Peyer's patch (tissue), 4 donors: ENCODE results near the gene NOP53. TPM values are rescaled to one million over a fixed set of nuclear protein-coding genes. Genes with fewer than 3 reads are reported as not detected.

ENCODE experiments used
- DNase-seq, 3 donors: peaks; one replicate each; pipeline ENCODE4 v3.0.0-alpha.2; 2017 to 2019
- H3K27ac ChIP-seq, 4 donors: fragments of 200-600 bp; sonication (generic); one replicate each; pipeline ENCODE4 v1.5.1; 2016 to 2019
- H3K27me3 ChIP-seq, 2 donors: fragments of 200-600 bp; sonication (generic); one replicate each; pipeline ENCODE4 v1.5.1; 2019
- H3K36me3 ChIP-seq, 3 donors: fragments of 200-600 bp; sonication (generic); one replicate each; pipeline ENCODE4 v1.5.1; 2016 to 2019
- H3K4me1 ChIP-seq, 4 donors: fragments of 200-600 bp; sonication (generic); one replicate each; pipeline ENCODE4 v1.5.1; 2016 to 2019
- H3K4me3 ChIP-seq, 4 donors: fragments of 200-600 bp; sonication (generic); 1 replicate in 3 of 4; 2 replicates in 1 of 4; pipeline ENCODE4 v1.5.1; 2016 to 2019; ENCODE audit warnings: mild to moderate bottlenecking in 1 of 4
- H3K9me3 ChIP-seq, 4 donors: fragments of 200-600 bp; sonication (generic); one replicate each; pipeline ENCODE4 v1.5.1; 2016 to 2019; ENCODE audit warnings: mild to moderate bottlenecking in 1 of 4
- CTCF ChIP-seq, 6 experiments: fragments of 450-650 bp in 4 of 6; fragments of 200-600 bp in 2 of 6; sonication (generic) in 1 of 6; IDR thresholded peaks; one replicate each; pipeline ENCODE4 v1.5.1; 2017 to 2019; ENCODE audit warnings: antibody characterized with exemption in 6 of 6, mild to moderate bottlenecking in 3 of 6, moderate library complexity in 1 of 6
- POLR2A ChIP-seq, 2 donors: fragments of 450-650 bp; IDR thresholded peaks; one replicate each; pipeline ENCODE4 v1.5.1; 2017; ENCODE audit warnings: antibody characterized with exemption in 2 of 2, mild to moderate bottlenecking in 2 of 2, moderate library complexity in 2 of 2
- total RNA-seq, 4 donors: library from RNA; depleted of rRNA; stranded (reverse); fragments of >200 nt; gene quantifications; one replicate each; pipeline ENCODE4 v1.1.0, GENCODE V29; 2016

Gene NOP53
- 100 to 1,000 TPM in 3 of 4 donors, 10 to 100 TPM in 1; 86.2 to 179 (median 159) TPM for total RNA-seq

GRCh38 chr19:47745010-47745901, at the start of gene NOP53:
Gene NOP53 (plus strand): TSS chr19:47745546. CDS start chr19:47745560, 14 bp downstream.
- DNase-seq: peak; percentile 95 to 98 (median 98)
- TF ChIP-seq CTCF (IDR thresholded peaks at IDR 0.05): peak in 4 of 6 experiments; percentile 18 to 31 (median 25)
- TF ChIP-seq POLR2A (IDR thresholded peaks at IDR 0.05): peak; percentile 64 to 76
- H3K27me3 ChIP-seq: no peaks in the 10 kb centered on the region
- peaks cover 0 to 43% (median 20%) of the 10 kb centered on the region in 4 donors for H3K4me1 ChIP-seq
- H3K4me3 ChIP-seq: peak within 1 kb of the TSS; percentile 69 to 97 (median 82)
- H3K9me3 ChIP-seq: no peaks in the 10 kb centered on the region
- peak within 1 kb of the TSS; percentile 88 to 98 (median 93) for H3K27ac ChIP-seq
- H3K36me3 ChIP-seq: peaks cover 0 to 42% (median 2%) of the 10 kb centered on the region in 3 donors

- no peak for DNase-seq
- Histone ChIP-seq H3K27me3 (no peaks in the 10 kb centered on the region), H3K4me1 (no peaks in the 10 kb centered on the region), H3K27ac (no peak overlapping the region), H3K4me3 (no peak overlapping the region), H3K36me3 (peaks cover 0 to 43% (median 0%) of the 10 kb centered on the region in 3 donors), H3K9me3 (no peaks in the 10 kb centered on the region)
- no peak for TF ChIP-seq CTCF (IDR thresholded peaks at IDR 0.05)
- no peak for TF ChIP-seq POLR2A (IDR thresholded peaks at IDR 0.05)
These were observed 48.7 kb upstream of the NOP53 start for GRCh38 chr19:47696635-47697034.

GRCh38 chr19:47697863-47698609, 47.3 kb upstream of the NOP53 start:
- Histone ChIP-seq H3K4me3 (no peak overlapping the region), H3K36me3 (peaks cover 0 to 48% (median 0%) of the 10 kb centered on the region in 3 donors), H3K27me3 (no peaks in the 10 kb centered on the region), H3K4me1 (no peaks in the 10 kb centered on the region), H3K27ac (peak overlapping the region in 2 of 4 donors; percentile 9 to 55), H3K9me3 (no peaks in the 10 kb centered on the region)
- TF ChIP-seq CTCF (IDR thresholded peaks at IDR 0.05): peak; percentile 73 to 99 (median 96)
- TF ChIP-seq POLR2A (IDR thresholded peaks at IDR 0.05): no peak
- DNase-seq: peak; percentile 39 to 85 (median 81)

GRCh38 chr19:47698631-47699359, 46.6 kb upstream of the NOP53 start:
- Histone ChIP-seq H3K4me1 (no peaks in the 10 kb centered on the region), H3K9me3 (no peaks in the 10 kb centered on the region), H3K36me3 (peaks cover 0 to 48% (median 0%) of the 10 kb centered on the region in 3 donors), H3K4me3 (no peak overlapping the region), H3K27ac (no peak overlapping the region), H3K27me3 (no peaks in the 10 kb centered on the region)
- TF ChIP-seq POLR2A (IDR thresholded peaks at IDR 0.05): no peak
- TF ChIP-seq CTCF (IDR thresholded peaks at IDR 0.05): no peak
- DNase-seq: no peak

GRCh38 chr19:47699360-47699917, 45.9 kb upstream of the NOP53 start:
- Histone ChIP-seq H3K9me3 (no peaks in the 10 kb centered on the region), H3K27ac (no peak overlapping the region), H3K4me3 (no peak overlapping the region), H3K4me1 (no peaks in the 10 kb centered on the region), H3K36me3 (peaks cover 0 to 48% (median 0%) of the 10 kb centered on the region in 3 donors), H3K27me3 (no peaks in the 10 kb centered on the region)
- TF ChIP-seq POLR2A (IDR thresholded peaks at IDR 0.05) (no peak), CTCF (IDR thresholded peaks at IDR 0.05) (peak; percentile 31 to 72 (median 69))
- peak; percentile 30 to 76 (median 71) for DNase-seq
